GM13977 (cell line): ENCODE measurements around the gene ATP10A.

ENCODE experiments used
- DNase-seq: peaks from one replicate; pipeline ENCODE4 v3.0.0; 2012; ENCODE audit warnings: low spot score
- in situ Hi-C: fragments of 300-500 bp; cut with MboI; formaldehyde crosslinking; loops from one replicate; pipeline ENCODE4 v1.12.0; 2022; ENCODE audit warnings: low sequenced_read_pairs, low pct_unique_long_range_greater_than_20kb, mixed read lengths, inconsistent platforms; ENCODE audit not compliant: unreplicated experiment
- TF ChIP-seq, protein P1 (sequence below): IDR thresholded peaks from 2 replicates; pipeline ENCODE4 v1.5.1; 2012; ENCODE audit warnings: mild to moderate bottlenecking, control low read depth; ENCODE audit not compliant: insufficient read depth; ENCODE audit errors: extremely low read depth, missing control alignments

ATP10A gene

DNA sequence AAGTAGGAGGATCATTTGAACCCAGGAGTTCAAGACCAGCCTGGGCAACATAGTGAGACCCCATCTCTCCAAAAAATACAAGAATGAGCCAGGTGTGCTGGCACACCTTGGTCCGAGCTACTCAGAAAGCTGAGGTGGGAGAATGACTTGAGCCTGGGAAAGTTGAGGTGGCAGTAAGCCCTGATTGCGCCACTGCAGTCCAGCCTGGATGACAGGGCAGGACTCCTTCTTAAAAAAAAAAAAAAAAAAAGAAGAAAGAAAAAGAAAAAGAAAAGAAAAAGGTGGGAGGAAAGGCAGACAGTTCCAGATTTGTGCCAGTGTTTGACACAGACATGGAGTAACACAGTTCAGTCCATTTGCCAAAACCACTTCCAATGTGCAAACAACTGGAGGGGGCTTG is 75.7 kb downstream of the ATP10A start:
- DNase-seq = no peak
- TF ChIP-seq, protein P1, sequence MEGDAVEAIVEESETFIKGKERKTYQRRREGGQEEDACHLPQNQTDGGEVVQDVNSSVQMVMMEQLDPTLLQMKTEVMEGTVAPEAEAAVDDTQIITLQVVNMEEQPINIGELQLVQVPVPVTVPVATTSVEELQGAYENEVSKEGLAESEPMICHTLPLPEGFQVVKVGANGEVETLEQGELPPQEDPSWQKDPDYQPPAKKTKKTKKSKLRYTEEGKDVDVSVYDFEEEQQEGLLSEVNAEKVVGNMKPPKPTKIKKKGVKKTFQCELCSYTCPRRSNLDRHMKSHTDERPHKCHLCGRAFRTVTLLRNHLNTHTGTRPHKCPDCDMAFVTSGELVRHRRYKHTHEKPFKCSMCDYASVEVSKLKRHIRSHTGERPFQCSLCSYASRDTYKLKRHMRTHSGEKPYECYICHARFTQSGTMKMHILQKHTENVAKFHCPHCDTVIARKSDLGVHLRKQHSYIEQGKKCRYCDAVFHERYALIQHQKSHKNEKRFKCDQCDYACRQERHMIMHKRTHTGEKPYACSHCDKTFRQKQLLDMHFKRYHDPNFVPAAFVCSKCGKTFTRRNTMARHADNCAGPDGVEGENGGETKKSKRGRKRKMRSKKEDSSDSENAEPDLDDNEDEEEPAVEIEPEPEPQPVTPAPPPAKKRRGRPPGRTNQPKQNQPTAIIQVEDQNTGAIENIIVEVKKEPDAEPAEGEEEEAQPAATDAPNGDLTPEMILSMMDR = no peak
- in situ Hi-C loops = no loop called here

DNA sequence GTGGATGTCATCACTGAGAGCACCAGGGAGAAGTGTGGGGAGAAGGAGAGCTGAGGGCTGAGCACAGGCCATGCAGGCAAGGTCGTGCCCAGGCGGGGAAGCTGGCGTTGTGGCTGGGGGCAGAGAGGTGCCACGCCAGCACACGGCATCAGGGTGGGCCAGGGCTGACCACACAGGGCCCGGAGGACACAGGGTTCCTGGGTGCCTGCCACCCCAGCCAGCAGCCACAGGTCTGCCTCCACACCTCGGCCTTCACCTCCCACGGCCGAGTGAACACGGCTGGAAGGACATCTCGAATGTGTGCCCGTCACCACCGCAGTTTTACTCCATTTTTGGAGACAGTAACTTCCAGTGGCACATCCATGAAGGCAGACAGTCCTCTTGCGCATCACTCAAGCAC is 77.1 kb downstream of the ATP10A start:
- TF ChIP-seq, protein P1 = no peak
- in situ Hi-C loops = no loop called here
- no peak for DNase-seq

DNA sequence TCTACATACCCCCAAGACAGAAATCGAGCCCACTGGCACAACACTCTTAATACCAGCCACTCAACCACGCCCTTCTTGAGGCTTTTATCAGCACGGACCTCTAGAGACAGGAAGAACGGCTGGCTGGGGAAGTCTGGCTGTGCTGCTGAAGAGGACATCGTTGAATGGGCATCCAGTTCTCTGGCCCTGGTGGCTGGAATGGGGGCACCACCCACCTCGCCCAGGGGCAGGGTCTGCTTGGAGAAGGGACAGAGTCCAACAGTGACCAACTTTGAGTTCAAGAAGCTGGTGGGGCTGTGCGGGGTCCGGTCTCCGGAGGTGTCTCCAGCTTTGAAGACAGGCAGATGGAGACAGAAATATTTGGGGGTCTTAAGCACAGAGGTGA is 77.5 kb downstream of the ATP10A start:
- DNase-seq = no peak
- in situ Hi-C loops = no loop called here
- TF ChIP-seq, protein P1 = no peak

DNA sequence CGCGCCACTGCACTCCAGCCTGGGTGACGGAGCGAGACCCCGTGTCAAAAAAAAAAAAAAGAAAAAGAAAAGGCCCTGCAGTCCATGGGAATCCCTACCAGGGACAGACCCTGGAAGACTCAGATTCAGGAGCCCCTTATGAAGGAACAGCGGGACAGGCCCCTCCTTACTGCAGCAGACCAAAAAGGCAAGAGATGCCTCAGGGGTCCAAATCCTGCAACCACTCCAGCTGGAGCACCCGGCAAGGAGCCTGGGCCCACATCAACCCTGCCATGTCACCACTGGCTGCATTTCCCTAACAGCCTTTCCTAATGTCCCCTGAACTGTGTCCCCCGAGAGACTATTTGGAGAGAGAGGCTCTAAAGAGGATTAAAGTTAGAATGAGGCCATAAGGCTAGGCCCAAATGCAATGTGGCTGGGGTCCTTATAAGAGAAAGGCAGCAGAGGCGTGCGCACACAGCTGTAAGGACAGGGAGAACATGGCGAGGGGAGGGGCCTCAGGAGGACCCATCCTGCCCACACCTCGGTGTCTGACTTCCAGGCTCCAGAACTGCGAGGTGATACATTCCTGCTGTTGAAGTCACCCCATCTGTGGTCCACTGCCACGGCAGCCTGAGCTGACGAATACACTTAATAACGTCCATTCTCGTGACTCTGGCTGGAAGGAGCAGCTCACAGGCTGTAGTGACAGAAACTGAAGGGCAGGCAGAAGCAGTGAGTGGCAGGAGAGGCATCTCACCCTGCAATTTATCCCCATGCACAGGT is 78.1 kb downstream of the ATP10A start:
- in situ Hi-C loops = no loop called here
- no peak for DNase-seq
- TF ChIP-seq, protein P1 = no peak

DNA sequence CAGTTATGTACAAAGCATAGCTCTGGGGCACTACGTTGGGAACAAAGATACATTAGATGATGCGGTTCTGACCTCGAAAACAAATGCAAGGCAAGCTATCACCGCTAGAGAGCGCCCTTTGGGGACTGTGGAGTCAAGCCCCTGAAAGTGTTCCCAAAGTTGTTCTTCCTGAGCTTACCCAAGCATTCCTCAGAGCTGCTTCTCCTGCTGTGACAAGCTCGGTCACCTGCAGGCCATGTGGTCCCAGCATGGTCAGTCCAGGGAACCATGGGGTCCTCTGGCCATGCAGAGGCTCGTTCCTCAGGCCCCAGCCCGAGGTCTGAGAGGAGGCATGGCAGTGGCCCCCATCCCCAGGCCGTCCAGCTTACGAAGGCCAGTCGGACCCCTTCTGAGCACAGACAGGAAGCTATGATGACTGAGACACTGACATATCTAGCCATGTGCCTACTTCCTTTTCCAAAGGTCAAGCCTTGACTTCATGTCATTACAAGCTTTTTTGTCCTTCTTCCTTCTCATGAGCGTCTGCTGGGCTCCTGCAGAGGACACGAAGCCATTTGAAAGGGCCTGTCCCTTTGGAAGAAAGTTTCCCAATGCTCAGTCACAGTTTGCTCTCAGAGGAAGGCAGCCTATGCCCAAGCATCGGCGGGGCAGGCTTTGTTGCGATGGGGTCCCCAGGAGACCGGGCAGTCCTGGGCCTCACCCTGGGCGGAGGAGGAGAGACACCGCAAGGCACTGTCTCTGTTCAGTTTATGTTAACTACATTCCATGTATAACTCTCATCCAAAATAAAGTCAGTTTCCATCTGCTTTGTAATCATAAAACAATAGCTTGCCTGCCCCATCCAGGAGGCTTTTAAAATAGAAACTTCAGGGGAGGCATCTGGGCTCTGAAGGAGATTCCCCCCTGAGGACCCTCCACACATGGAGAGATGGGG is 79.3 kb downstream of the ATP10A start:
- in situ Hi-C loops = no loop called here
- DNase-seq = no peak
- TF ChIP-seq, protein P1 = peak; percentile 9

DNA sequence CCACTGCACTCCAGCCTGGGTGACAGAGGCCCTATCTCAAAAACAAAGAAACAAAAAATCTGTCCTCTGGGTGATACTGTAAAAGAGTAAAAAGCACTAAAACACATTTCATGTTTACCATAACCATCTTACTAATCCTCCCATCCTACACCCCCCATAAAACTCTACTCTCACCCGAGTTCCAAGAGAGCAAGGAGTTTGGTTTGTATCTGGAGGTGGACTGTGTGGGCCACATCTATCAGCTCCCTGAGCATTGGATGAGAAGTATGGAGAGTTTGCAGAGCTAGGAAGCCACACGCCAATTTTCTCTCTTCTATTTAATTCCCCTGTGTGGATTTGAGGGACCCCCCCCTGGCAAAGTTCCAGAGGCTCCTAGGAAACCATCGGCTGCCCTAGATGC is 80.0 kb downstream of the ATP10A start:
- TF ChIP-seq, protein P1 = no peak
- no peak for DNase-seq

More for the DNA sequence above, 80.0 kb downstream of the ATP10A start:
- in situ Hi-C loops = no loop called here
